IMR-90 (cell line): ENCODE data around the gene SMAD7. TPM values are rescaled to one million over a fixed set of nuclear protein-coding genes. Genes with fewer than 3 reads are reported as not detected.

Experiments
- polyA plus RNA-seq, 3 experiments: library from polyadenylated mRNA; depleted of rRNA; stranded (reverse); fragments of >200 nt; gene quantifications; 2 replicates each; pipeline ENCODE4 v1.2.3, GENCODE V29; 2012; ENCODE audit warnings: low replicate concordance in 1 of 3
- total RNA-seq: library from RNA; depleted of rRNA; stranded (reverse); fragments of >200 nt; gene quantifications from 2 replicates; pipeline ENCODE4 v1.2.3, GENCODE V29; 2012
- TF ChIP-seq, protein P1 (sequence below): fragments of 150-350 bp; IDR thresholded peaks from 2 replicates; pipeline ENCODE4 v1.6.1; 2016; ENCODE audit warnings: low read depth, mild to moderate bottlenecking, low read length, moderate library complexity, borderline replicate concordance

The SMAD7 gene
- total and polyA plus RNA-seq, 2 of the 4 experiments (the other 2 are of a cell fraction): 15.8 to 17.6 TPM

GRCh38 chr18:48933578-48934414, 17.0 kb downstream of the SMAD7 start (continued):
- TF ChIP-seq, protein P1, sequence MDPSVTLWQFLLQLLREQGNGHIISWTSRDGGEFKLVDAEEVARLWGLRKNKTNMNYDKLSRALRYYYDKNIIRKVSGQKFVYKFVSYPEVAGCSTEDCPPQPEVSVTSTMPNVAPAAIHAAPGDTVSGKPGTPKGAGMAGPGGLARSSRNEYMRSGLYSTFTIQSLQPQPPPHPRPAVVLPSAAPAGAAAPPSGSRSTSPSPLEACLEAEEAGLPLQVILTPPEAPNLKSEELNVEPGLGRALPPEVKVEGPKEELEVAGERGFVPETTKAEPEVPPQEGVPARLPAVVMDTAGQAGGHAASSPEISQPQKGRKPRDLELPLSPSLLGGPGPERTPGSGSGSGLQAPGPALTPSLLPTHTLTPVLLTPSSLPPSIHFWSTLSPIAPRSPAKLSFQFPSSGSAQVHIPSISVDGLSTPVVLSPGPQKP: no peak
